Activated naive CD8-positive, alpha-beta T cell treated with anti-CD3 and anti-CD28 coated beads, Interleukin-2, amount 50 U/mL, for 24 hours (primary cell): ENCODE data around the gene HOXD3.

ENCODE experiments used
- ATAC-seq: fragments of 150-1000 bp; cut with Tn5 transposase; one replicate; pipeline ENCODE4 v1.10.0; 2021
- DNase-seq: peaks from one replicate; pipeline ENCODE4 v3.0.0; 2021
- H3K27ac Mint-ChIP-seq: one replicate; pipeline ENCODE4 v1.8.0; 2021; ENCODE audit warnings: mild to moderate bottlenecking, mixed read lengths
- H3K27me3 Mint-ChIP-seq: one replicate; pipeline ENCODE4 v1.8.0; 2021; ENCODE audit warnings: mixed read lengths
- H3K36me3 Mint-ChIP-seq: one replicate; pipeline ENCODE4 v1.8.0; 2021; ENCODE audit warnings: low read depth, mixed read lengths
- H3K4me1 Mint-ChIP-seq: one replicate; pipeline ENCODE4 v1.8.0; 2021; ENCODE audit warnings: mixed read lengths
- H3K4me3 Mint-ChIP-seq: one replicate; pipeline ENCODE4 v1.8.0; 2021; ENCODE audit warnings: mild to moderate bottlenecking, moderate library complexity, mixed read lengths
- H3K9me3 Mint-ChIP-seq: one replicate; pipeline ENCODE4 v1.8.0; 2021; ENCODE audit warnings: mixed read lengths

HOXD3 gene

GRCh38 chr2:176136374-176137251 lies 20.5 kb upstream of the HOXD3 start:
- peaks cover 6% of the 10 kb centered on the region for H3K36me3 Mint-ChIP-seq
- peaks cover 8% of the 10 kb centered on the region for H3K9me3 Mint-ChIP-seq
- ATAC-seq (no peak), DNase-seq (no peak)
- H3K4me1 Mint-ChIP-seq, result peaks cover 31% of the 10 kb centered on the region
- H3K27ac Mint-ChIP-seq, result no peak overlapping the region
- no peak overlapping the region for H3K4me3 Mint-ChIP-seq
- H3K27me3 Mint-ChIP-seq, result peaks cover 86% of the 10 kb centered on the region

GRCh38 chr2:176137252-176137580 lies 19.9 kb upstream of the HOXD3 start:
- H3K27ac Mint-ChIP-seq, result no peak overlapping the region

GRCh38 chr2:176137906-176138305 lies 19.2 kb upstream of the HOXD3 start:
- H3K36me3 Mint-ChIP-seq, result peaks cover 6% of the 10 kb centered on the region
- H3K4me3 Mint-ChIP-seq, result no peak overlapping the region
- H3K27ac Mint-ChIP-seq, result no peak overlapping the region
- peaks cover 8% of the 10 kb centered on the region for H3K9me3 Mint-ChIP-seq
- H3K27me3 Mint-ChIP-seq, result peaks cover 82% of the 10 kb centered on the region
- DNase-seq (no peak), ATAC-seq (no peak)
- H3K4me1 Mint-ChIP-seq, result peaks cover 25% of the 10 kb centered on the region

More at GRCh38 chr2:176137252-176137580, 19.9 kb upstream of the HOXD3 start:
- peaks cover 8% of the 10 kb centered on the region for H3K9me3 Mint-ChIP-seq
- H3K27me3 Mint-ChIP-seq, result peaks cover 85% of the 10 kb centered on the region
- H3K36me3 Mint-ChIP-seq, result peaks cover 6% of the 10 kb centered on the region
- ATAC-seq (no peak), DNase-seq (no peak)
- H3K4me3 Mint-ChIP-seq, result no peak overlapping the region
- H3K4me1 Mint-ChIP-seq, result peaks cover 29% of the 10 kb centered on the region

- ATAC-seq, result no peak
- Mint-ChIP-seq H3K9me3 (peaks cover 8% of the 10 kb centered on the region), H3K4me1 (peaks cover 25% of the 10 kb centered on the region), H3K27ac (peak overlapping the region; percentile 72), H3K36me3 (peaks cover 6% of the 10 kb centered on the region), H3K27me3 (peaks cover 82% of the 10 kb centered on the region), H3K4me3 (no peak overlapping the region)
- no peak for DNase-seq
Measured at GRCh38 chr2:176138526-176138922, 18.6 kb upstream of the HOXD3 start.

GRCh38 chr2:176138923-176139660 lies 18.0 kb upstream of the HOXD3 start:
- peaks cover 8% of the 10 kb centered on the region for H3K9me3 Mint-ChIP-seq
- no peak overlapping the region for H3K27ac Mint-ChIP-seq
- ATAC-seq, result no peak
- DNase-seq, result no peak
- H3K36me3 Mint-ChIP-seq, result peaks cover 6% of the 10 kb centered on the region
- H3K27me3 Mint-ChIP-seq, result peaks cover 82% of the 10 kb centered on the region
- H3K4me3 Mint-ChIP-seq, result no peak overlapping the region
- peaks cover 25% of the 10 kb centered on the region for H3K4me1 Mint-ChIP-seq

GRCh38 chr2:176139661-176140512 lies 17.2 kb upstream of the HOXD3 start:
- H3K4me3 Mint-ChIP-seq, result no peak overlapping the region
- no peak overlapping the region for H3K27ac Mint-ChIP-seq
- DNase-seq (no peak), ATAC-seq (no peak)
- H3K36me3 Mint-ChIP-seq, result peaks cover 6% of the 10 kb centered on the region
- peaks cover 8% of the 10 kb centered on the region for H3K9me3 Mint-ChIP-seq
- peaks cover 25% of the 10 kb centered on the region for H3K4me1 Mint-ChIP-seq
- peaks cover 79% of the 10 kb centered on the region for H3K27me3 Mint-ChIP-seq

- Mint-ChIP-seq H3K4me1 (peaks cover 20% of the 10 kb centered on the region), H3K27ac (no peak overlapping the region), H3K36me3 (peaks cover 6% of the 10 kb centered on the region), H3K9me3 (peaks cover 4% of the 10 kb centered on the region), H3K27me3 (peaks cover 78% of the 10 kb centered on the region), H3K4me3 (peak overlapping the region; percentile 14)
- ATAC-seq (peak; percentile 81), DNase-seq (peak; percentile 78)
Measured at GRCh38 chr2:176140513-176141317, 16.4 kb upstream of the HOXD3 start.

GRCh38 chr2:176142281-176142680 lies 14.8 kb upstream of the HOXD3 start:
- ATAC-seq (no peak), DNase-seq (no peak)
- H3K4me1 Mint-ChIP-seq, result peaks cover 18% of the 10 kb centered on the region
- H3K9me3 Mint-ChIP-seq, result peaks cover 4% of the 10 kb centered on the region
- H3K4me3 Mint-ChIP-seq, result no peak overlapping the region
- no peak overlapping the region for H3K27ac Mint-ChIP-seq
- H3K27me3 Mint-ChIP-seq, result peaks cover 83% of the 10 kb centered on the region
- H3K36me3 Mint-ChIP-seq, result peaks cover 6% of the 10 kb centered on the region

- H3K27ac Mint-ChIP-seq, result no peak overlapping the region
- DNase-seq (no peak), ATAC-seq (no peak)
- H3K4me3 Mint-ChIP-seq, result no peak overlapping the region
- no peaks in the 10 kb centered on the region for H3K36me3 Mint-ChIP-seq
- H3K4me1 Mint-ChIP-seq, result peaks cover 6% of the 10 kb centered on the region
- H3K27me3 Mint-ChIP-seq, result peaks cover 84% of the 10 kb centered on the region
- H3K9me3 Mint-ChIP-seq, result no peaks in the 10 kb centered on the region
Measured at GRCh38 chr2:176145085-176145969, 11.8 kb upstream of the HOXD3 start.

GRCh38 chr2:176146101-176146500 lies 11.0 kb upstream of the HOXD3 start:
- ATAC-seq (no peak), DNase-seq (no peak)
- Mint-ChIP-seq H3K4me3 (no peak overlapping the region), H3K4me1 (peaks cover 2% of the 10 kb centered on the region), H3K36me3 (no peaks in the 10 kb centered on the region), H3K27me3 (peaks cover 88% of the 10 kb centered on the region), H3K9me3 (no peaks in the 10 kb centered on the region), H3K27ac (no peak overlapping the region)

GRCh38 chr2:176146645-176147044 lies 10.5 kb upstream of the HOXD3 start:
- ATAC-seq, result no peak
- no peak overlapping the region for H3K4me3 Mint-ChIP-seq
- no peaks in the 10 kb centered on the region for H3K4me1 Mint-ChIP-seq
- no peaks in the 10 kb centered on the region for H3K36me3 Mint-ChIP-seq
- H3K27me3 Mint-ChIP-seq, result peaks cover 88% of the 10 kb centered on the region
- no peak overlapping the region for H3K27ac Mint-ChIP-seq
- no peak for DNase-seq
- no peaks in the 10 kb centered on the region for H3K9me3 Mint-ChIP-seq

- ATAC-seq (no peak), DNase-seq (no peak)
- peaks cover 87% of the 10 kb centered on the region for H3K27me3 Mint-ChIP-seq
- H3K27ac Mint-ChIP-seq, result no peak overlapping the region
- H3K4me3 Mint-ChIP-seq, result no peak overlapping the region
- no peaks in the 10 kb centered on the region for H3K36me3 Mint-ChIP-seq
- no peaks in the 10 kb centered on the region for H3K9me3 Mint-ChIP-seq
- H3K4me1 Mint-ChIP-seq, result no peaks in the 10 kb centered on the region
Measured at GRCh38 chr2:176147210-176147799, 9.8 kb upstream of the HOXD3 start.
